HG03439 (cell line): ENCODE measurements around the gene UNC93B1.

ENCODE experiments used
- ATAC-seq: cut with Tn5 transposase; IDR thresholded peaks from one replicate; pipeline ENCODE4 v1.9.1; 2021; ENCODE audit warnings: mild to moderate bottlenecking, moderate library complexity; ENCODE audit not compliant: unreplicated experiment

UNC93B1 gene, protein sequence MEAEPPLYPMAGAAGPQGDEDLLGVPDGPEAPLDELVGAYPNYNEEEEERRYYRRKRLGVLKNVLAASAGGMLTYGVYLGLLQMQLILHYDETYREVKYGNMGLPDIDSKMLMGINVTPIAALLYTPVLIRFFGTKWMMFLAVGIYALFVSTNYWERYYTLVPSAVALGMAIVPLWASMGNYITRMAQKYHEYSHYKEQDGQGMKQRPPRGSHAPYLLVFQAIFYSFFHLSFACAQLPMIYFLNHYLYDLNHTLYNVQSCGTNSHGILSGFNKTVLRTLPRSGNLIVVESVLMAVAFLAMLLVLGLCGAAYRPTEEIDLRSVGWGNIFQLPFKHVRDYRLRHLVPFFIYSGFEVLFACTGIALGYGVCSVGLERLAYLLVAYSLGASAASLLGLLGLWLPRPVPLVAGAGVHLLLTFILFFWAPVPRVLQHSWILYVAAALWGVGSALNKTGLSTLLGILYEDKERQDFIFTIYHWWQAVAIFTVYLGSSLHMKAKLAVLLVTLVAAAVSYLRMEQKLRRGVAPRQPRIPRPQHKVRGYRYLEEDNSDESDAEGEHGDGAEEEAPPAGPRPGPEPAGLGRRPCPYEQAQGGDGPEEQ

DNA sequence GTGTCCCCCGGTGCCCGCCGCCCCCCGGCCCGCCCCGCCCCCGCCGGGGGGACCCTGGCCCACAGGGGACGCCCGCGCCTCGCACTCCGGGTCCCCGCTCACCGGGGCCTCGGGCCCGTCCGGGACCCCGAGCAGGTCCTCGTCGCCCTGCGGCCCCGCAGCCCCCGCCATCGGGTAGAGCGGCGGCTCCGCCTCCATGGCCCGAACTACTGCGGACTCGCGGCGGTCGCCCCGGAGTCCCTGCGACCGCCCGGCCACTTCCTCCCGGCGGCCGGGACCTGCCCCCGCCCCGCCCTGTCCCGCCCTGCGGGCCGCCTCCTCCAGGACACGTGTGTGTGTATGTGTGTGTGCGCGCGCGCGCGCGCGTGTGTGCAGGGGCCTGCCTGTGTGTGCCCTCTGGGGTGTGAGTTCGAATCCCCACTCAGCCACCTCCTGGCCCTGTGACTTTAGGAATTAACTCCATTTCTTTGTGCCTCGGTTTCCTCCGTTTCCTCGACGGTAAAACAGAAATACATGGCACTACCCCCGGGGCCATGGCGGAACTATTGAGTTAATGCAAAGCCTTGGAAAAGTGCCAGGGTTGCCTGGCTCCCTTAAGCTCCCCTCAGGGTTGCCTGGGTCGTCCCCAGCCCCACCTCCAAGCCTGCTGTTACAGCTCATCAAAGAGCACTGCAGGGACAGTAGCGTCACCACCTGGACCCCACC is at the start of gene UNC93B1:
Gene UNC93B1, minus strand, starts transcription at position 252 of the 705 bp plus-strand sequence. Its CDS starts 54 bp downstream, at position 198.
- peak; percentile 38 for ATAC-seq

DNA sequence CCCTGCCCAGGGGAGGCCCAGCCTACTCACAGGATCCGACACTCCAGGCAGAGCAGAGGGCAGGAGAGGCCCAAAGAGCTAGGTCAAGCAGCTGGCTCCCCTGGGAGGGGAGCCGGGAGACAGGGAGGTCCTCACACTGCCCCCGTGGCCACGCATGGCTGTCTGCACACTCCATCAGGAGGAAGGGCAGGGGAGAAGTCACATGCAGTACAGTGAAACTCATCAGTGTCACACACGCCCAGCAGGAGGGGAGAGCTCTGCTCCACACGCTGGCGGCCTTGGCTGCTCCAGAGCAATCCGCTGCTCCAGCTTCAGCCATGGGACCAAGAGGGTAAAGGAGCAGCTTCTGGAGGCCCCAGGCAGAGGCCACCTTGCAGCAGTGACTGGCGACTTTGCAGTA is 49.2 kb upstream of the UNC93B1 start:
- ATAC-seq: no peak

DNA sequence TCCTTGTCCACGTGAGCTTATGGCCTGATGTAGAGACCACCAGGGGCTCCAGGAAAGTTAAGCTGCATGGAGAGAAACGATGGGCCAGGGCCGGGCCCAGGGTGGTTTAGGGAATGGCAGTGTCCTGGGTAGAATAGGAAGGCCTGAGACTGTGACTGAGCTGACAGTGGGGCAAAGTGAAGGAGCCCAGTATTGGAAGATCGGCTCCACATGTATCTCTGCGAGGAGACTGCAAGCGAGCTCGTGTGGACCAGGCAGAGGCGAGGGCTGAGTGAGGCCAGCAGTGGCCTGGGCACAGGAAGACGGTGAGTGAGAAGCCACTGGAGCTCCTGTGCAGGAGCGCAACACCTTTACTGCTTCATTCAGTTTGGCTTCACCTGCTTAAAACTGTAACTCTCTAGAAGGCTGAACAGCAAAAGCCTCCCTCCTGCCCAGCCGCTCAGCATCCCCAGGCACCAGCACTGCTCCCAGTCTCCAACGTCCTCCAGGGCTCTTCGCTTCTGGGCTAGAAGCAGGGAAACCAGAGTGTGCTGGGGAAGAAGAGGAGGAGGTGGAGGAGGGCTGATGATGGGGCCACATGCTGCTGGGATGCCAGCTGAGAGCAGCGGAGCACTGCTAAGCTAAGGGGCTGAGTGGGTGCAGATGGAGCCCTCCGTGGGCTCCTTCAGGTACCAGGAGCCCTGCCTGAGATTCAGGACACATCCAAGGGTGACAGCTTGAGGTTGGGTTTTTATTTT is 48.4 kb upstream of the UNC93B1 start:
- no peak for ATAC-seq

DNA sequence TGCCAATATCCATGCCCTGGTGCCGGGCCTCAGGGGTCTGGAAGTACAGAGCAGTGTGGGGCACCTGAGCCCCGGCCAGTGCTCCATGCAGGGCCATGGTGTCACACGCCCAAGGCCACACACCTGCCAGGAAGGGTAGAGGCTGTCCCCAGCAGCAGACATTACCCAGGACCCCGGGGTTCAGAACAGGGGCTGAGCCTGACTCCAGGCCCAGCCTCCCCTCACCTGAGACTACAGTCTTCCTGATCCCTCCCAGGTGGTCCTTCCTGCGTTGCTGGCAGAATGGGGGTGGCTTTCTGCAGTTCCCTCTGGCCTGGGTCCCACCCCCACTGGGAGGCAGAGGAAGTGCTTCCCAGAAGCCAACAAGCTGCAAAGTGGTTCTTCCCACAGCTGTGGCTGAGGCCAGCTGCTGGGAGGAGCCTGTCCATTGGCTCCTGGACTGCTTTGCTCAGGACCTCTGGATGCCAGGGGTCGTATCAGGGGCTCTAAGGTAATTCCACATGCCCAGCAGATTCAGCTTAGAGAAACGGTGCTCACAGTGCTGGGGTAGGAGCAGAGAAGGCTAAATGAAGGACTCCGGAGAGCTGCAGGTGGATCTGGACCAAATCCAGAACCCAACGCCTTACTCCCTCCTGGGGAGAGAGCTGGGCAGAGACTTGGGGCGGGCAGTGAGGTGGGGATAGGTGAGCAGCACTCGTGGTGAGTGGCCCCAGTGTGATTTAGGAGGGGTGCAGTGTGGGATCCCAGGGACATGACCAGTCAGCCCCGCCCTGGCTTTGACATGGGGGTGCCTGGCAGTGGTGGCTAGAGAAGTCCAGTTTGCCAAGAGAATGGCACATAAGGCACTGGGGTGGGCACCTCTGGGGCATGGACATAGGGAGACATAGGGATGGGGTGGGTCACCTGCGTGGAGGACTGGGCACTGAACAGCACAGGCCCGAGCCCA is 47.6 kb upstream of the UNC93B1 start:
- ATAC-seq: no peak

DNA sequence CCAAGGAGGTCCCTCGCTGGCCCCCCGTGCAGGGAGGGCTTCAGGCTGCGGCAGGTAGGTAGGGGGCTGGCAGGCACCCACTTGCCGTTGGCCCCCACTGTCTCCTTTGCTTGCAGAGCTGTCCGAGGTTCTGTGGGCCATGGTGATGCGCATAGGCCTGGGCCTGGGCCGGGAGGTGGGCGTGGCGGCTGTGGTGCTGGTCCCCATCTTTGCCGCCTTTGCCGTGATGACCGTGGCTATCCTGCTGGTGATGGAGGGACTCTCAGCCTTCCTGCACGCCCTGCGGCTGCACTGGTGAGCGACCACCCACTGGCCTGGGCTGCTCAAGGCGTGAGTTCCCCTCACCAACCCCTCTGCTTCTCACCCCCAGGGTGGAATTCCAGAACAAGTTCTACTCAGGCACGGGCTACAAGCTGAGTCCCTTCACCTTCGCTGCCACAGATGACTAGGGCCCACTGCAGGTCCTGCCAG is 46.5 kb upstream of the UNC93B1 start:
- ATAC-seq: no peak

DNA sequence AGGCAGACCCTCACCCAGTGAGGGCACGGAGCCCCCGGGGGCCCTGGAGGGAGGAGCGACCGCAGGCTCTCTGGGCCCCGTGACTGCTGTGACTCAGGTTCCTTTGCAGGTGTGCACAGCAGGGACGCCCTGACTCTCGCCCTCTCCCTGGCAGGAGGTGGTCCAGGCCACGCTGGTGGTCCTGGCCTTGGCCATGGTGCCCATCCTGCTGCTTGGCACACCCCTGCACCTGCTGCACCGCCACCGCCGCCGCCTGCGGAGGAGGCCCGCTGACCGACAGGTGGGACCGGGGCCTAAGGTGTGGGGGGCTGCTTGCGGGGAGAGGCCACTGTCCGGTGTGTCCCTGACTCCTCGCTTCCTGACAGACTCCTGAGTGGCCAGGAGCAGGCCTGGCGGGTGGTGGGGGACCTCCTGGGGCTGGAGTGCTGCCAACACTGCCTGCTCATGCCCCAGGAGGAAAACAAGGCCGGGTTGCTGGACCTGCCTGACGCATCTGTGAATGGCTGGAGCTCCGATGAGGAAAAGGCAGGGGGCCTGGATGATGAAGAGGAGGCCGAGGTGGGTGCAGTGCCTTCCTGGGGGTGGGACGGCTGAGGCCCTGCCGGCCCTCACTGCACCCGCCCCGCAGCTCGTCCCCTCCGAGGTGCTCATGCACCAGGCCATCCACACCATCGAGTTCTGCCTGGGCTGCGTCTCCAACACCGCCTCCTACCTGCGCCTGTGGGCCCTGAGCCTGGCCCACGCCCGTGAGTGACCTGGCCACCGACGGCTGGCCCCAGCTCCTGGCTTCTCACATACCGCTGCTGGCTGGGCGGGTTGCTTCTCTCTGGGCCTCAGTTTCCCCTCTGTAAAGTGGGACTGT is 45.8 kb upstream of the UNC93B1 start:
- ATAC-seq: no peak

DNA sequence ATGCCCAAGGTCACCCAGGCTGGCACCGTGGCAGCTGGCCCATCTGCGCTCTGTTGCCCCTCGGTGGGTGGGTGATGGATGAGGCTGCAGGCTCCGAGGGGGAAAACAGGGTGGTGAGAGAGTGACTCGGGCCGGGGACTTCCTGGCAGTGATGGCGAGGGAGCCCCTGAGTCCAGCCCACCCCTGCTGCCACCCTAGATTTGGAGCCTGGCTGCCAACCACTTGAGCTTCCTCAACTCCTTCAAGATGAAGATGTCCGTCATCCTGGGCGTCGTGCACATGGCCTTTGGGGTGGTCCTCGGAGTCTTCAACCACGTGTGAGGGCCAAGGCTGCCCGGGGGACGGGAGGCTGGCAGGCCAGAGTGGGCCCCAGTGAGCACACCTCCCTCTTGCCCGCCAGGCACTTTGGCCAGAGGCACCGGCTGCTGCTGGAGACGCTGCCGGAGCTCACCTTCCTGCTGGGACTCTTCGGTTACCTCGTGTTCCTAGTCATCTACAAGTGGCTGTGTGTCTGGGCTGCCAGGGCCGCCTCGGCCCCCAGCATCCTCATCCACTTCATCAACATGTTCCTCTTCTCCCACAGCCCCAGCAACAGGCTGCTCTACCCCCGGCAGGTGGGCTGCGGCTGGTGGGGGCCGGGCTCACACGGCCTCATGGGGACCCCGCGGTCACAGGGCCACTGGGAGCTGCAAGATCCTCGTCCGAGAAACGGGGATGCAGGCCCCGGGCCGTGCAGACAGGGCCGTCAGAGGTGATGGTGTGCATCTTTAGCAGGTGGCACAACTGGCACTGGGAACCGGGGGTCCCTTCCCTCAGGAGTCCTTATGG is 45.0 kb upstream of the UNC93B1 start:
- ATAC-seq: no peak

DNA sequence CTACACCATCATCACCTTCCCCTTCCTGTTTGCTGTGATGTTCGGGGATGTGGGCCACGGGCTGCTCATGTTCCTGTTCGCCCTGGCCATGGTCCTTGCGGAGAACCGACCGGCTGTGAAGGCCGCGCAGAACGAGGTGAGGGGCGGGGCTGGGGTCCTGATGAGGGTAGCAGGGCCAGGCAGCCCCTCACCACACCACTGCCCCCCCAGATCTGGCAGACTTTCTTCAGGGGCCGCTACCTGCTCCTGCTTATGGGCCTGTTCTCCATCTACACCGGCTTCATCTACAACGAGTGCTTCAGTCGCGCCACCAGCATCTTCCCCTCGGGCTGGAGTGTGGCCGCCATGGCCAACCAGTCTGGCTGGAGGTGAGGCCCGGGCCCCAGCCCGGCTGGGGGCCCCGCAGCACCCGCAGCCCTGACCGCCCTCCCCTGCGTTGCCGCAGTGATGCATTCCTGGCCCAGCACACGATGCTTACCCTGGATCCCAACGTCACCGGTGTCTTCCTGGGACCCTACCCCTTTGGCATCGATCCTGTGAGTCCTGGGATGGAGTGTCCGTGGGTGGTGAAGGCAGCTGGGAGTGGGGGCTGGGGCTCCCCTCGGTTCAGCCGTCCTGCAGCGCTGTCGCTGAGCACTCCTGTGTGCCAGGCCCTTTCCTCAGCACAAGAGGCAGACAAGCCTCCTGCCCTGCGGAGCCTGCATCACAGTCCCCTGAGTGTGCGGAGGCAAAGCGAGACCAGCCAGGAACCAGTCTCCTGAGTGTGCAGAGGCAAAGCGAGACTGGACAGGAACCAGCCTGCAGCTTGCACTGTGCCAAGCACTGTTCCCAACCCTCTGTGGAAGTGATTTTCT is 43.8 kb upstream of the UNC93B1 start:
- no peak for ATAC-seq

DNA sequence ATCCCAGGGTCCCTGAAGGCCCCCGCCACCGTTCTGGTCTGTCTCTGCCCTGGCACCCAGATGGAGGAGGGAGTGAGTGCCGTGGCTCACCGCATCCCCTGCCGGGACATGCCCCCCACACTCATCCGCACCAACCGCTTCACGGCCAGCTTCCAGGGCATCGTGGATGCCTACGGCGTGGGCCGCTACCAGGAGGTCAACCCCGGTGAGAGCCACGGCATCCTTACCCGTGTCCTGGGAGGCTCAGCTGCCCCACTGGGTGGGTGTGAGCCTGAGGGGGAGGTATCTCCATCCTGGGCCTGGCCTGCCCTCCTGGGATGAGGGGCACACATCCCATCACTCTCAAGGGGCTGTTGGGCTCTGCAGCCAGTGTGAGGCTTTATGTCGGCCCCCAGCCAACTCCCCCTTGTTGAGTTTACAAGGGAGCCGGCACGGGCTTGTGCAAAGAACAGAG is 41.0 kb upstream of the UNC93B1 start:
- no peak for ATAC-seq

DNA sequence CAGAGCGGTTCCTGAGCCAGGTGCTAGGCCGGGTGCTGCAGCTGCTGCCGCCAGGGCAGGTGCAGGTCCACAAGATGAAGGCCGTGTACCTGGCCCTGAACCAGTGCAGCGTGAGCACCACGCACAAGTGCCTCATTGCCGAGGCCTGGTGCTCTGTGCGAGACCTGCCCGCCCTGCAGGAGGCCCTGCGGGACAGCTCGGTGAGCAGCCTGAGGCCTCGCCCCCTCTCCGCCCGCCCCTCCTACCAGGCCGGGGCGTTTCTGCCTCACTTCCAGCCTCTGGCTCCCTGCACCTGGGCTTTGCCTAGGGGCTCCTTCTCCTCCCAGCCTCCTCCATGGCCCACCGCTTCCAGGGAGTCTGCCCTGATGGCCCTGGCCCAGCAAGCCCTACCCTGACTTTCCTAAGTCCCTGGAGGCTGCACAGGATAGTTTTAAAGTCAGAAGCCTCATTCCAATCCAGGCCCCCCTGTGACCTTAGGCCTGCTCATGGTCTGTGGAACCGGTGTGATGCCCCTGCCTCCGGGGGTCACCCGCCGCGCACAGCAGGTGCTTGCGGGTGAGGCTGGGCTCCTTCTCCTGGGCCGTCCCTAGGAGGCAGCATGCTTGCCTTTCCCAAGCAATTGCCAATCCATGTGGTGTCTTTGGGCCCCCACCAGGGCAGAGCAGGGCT is 40.4 kb upstream of the UNC93B1 start:
- no peak for ATAC-seq

DNA sequence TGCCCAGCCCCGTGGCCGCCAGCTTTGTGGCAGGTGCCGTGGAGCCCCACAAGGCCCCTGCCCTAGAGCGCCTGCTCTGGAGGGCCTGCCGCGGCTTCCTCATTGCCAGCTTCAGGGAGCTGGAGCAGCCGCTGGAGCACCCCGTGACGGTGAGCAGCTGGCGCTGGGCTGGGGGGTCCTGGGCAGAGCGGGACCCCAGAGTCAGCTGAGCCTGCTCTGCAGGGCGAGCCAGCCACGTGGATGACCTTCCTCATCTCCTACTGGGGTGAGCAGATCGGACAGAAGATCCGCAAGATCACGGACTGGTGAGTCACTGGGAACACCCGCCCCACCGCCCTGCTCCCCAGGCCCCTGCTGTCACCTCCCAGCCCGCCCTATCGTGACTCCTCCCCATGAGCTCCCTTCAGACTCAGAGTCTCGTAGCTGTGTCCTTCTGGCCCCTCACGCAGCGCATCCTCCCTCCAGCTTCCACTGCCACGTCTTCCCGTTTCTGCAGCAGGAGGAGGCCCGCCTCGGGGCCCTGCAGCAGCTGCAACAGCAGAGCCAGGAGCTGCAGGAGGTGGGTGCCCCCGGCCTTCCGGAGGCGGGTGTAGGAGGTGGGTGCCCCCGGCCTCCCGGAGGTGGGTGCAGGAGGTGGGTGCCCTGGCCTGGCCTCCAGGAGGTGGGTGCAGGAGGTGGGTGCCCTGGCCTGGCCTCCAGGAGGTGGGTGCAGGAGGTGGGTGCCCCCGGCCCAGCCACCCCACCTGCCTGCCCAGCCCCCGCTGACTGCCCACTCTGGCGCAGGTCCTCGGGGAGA is 39.6 kb upstream of the UNC93B1 start:
- ATAC-seq: no peak

DNA sequence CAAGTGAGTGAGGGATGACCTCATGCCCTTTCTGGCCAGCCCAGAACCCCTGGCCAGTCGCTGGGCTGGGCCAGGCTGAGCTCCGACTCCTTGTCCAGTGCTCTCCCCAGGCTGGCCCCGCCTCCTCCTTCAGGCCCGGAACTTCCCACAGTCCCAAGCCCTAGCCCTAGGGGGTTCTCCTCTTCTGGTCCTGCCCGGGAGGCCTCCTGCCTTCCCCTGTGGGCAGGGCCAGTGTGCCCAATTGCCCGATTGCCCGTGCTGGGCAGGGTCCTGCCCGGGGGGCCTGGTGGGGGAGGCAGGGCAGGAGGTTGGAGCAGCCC is 39.1 kb upstream of the UNC93B1 start:
- no peak for ATAC-seq

DNA sequence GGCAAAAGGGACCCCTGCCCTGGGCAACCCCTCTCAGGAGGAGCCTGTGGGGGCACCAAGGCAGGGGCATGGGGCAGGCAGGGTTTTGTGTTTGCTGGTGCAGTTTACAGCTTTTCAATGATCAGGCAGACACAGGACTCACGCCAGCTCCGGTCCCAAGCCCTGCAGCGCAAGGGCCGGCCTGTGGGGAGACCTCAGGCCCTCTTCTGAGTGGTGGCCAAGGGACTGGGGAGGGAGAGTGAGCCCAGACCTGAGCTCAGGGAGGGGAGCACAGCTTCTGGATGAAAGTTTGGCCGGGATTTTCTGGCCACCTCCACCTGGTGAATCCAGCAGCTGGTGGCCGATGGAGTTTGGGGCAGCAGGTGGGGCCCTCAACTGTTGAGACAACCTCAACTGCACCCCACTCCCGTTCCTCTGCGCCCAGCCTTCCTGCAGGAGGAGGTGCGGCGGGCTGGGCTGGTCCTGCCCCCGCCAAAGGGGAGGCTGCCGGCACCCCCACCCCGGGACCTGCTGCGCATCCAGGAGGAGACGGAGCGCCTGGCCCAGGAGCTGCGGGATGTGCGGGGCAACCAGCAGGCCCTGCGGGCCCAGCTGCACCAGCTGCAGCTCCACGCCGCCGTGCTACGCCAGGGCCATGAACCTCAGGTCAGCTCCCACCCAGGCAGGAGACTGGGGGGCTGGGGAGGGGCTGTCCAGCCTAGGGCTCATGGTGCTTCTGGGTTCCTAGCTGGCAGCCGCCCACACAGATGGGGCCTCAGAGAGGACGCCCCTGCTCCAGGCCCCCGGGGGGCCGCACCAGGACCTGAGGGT is 38.5 kb upstream of the UNC93B1 start:
- no peak for ATAC-seq

DNA sequence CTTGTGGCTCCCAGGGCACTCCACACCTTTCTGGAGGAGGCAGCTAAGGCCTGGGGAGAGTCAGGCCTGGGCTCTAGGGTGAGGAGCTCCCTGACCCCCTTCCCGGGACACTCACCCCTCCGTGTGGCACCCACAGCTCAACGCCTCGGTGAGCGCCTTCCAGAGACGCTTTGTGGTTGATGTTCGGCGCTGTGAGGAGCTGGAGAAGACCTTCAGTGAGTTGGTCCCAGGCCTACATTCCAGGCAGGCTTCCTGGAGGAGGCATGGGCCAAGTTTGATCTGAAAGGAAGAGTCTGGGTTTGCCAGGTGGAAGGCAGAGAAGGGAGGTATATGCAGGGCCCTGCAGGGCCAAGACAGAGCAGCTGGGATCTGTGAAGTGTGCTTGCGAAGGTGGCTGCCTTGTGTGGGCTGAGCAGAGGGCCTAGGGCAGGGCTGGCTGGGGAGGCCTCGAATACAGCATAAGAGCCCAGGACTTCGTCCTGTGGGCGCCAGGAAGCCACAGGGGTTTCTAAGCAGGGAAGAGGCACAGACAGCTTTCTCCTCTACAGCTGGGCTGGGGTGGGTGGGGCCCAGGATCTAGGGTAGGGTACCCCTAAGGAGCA is 37.8 kb upstream of the UNC93B1 start:
- no peak for ATAC-seq
